Ishikawa (cell line): ENCODE results near the gene GFI1.

Experiments
- NFIC ChIP-seq: IDR thresholded peaks from 2 replicates; pipeline ENCODE4 v1.6.1; 2012
- RAD21 ChIP-seq: IDR thresholded peaks from 2 replicates; pipeline ENCODE4 v1.6.1; 2012; ENCODE audit warnings: low read depth

DNA sequence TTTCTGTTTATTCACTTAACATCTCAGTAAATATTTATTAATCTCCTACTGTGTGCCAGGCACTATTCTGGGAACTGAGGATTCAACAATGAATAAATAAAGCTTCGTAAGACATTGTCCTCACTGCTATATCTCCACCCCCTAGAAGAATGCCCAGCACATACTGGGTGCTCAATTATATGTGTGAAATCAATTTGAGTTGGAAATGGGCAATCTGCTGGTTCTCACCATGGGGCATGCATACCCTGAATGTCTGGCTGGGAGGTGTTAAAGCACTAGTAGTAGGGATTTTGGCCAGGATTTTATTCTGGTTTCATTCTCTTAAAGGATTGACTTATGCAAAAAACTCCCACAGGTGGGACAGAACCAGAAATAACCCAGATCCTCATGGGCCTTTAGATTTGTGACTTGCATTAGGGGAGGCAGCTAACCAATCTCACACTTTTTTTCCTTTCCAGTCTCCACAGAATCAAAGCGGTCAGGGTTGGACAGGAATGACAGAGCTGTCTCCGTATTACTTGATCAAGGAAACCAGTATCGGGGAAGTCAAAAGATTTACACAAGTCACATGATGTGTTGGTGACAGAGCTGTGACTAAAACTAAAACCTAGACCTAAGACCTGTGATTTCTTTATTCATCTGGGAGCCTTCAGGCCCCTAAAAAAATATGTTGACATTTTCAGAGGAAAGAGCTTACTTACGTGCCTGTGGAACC, 12.8 kb downstream of the GFI1 start:
- TF ChIP-seq RAD21 (no peak), NFIC (no peak)
